HEK293 (cell line): ENCODE results near the gene DHRS3.

Source experiments
- CTCF ChIA-PET: fragments of 350-600 bp; formaldehyde crosslinking; extraction: SDS; loops from one replicate; lab custom pipeline; 2021; ENCODE audit warnings: antibody characterized with exemption; lab: Yijun Ruan, JAX
- POLR2A ChIA-PET: fragments of 300-600 bp; formaldehyde crosslinking; extraction: SDS; loops from one replicate; lab custom pipeline; 2020; ENCODE audit warnings: antibody characterized with exemption, inconsistent platforms; lab: Yijun Ruan, JAX
- H3K27ac ChIP-seq: fragments of 200-500 bp; sonication (Bioruptor generic); 2 replicates; pipeline ENCODE4 v1.5.1; 2014; ENCODE audit warnings: low read depth, low read length, control low read depth, inconsistent platforms; ENCODE audit errors: extremely low read depth
- H3K36me3 ChIP-seq, 2 experiments: fragments of 200-500 bp in 1 of 2; sonication (Bioruptor generic) in 1 of 2; 1 replicate in 1 of 2; 2 replicates in 1 of 2; pipeline ENCODE4 v1.5.1; 2014 to 2017; ENCODE audit warnings: inconsistent platforms in 2 of 2, low read length in 2 of 2; ENCODE audit not compliant: control insufficient read depth in 2 of 2, insufficient read depth in 1 of 2
- H3K4me1 ChIP-seq: fragments of 200-500 bp; sonication (Bioruptor generic); 2 replicates; pipeline ENCODE4 v1.5.1; 2014; ENCODE audit warnings: mild to moderate bottlenecking, low read length, inconsistent platforms; ENCODE audit not compliant: control insufficient read depth, insufficient read depth
- H3K4me3 ChIP-seq: 2 replicates; pipeline ENCODE4 v1.5.1; 2011; ENCODE audit warnings: low read depth, mild to moderate bottlenecking, control low read depth, low read length, moderate library complexity
- H3K9me3 ChIP-seq: fragments of 200-500 bp; sonication (Bioruptor generic); 2 replicates; pipeline ENCODE4 v1.5.1; 2014; ENCODE audit warnings: low read depth, low read length, inconsistent platforms; ENCODE audit not compliant: control insufficient read depth, insufficient read depth
- EGR2 ChIP-seq: fragments of 450-650 bp; formaldehyde crosslinking; IDR thresholded peaks from 2 replicates; pipeline ENCODE4 v1.5.1; 2016; ENCODE audit warnings: low read depth, missing biosample characterization, missing genetic modification characterization
- HOXA7 ChIP-seq: sonication (generic); formaldehyde crosslinking; IDR thresholded peaks from 2 replicates; pipeline ENCODE4 v1.8.1; 2022; ENCODE audit warnings: missing genetic modification reagents, borderline replicate concordance
- PRDM2 ChIP-seq: fragments of 450-650 bp; formaldehyde crosslinking; IDR thresholded peaks from 2 replicates; pipeline ENCODE4 v1.5.1; 2016; ENCODE audit warnings: missing biosample characterization, missing genetic modification characterization, borderline replicate concordance
- ZBTB11 ChIP-seq: fragments of 450-650 bp; formaldehyde crosslinking; conservative IDR thresholded peaks from 2 replicates; pipeline ENCODE4 v1.5.1; 2016; ENCODE audit warnings: low read depth, missing biosample characterization, missing genetic modification characterization
- ZEB2 ChIP-seq: fragments of 450-650 bp; formaldehyde crosslinking; IDR thresholded peaks from 2 replicates; pipeline ENCODE4 v1.5.1; 2016; ENCODE audit warnings: missing biosample characterization, missing genetic modification characterization
- ZNF266 ChIP-seq: fragments of 450-650 bp; formaldehyde crosslinking; IDR thresholded peaks from 2 replicates; pipeline ENCODE4 v1.5.1; 2016; ENCODE audit warnings: missing biosample characterization, missing genetic modification characterization, low read depth
- ZNF449 ChIP-seq: fragments of 450-650 bp; formaldehyde crosslinking; IDR thresholded peaks from 2 replicates; pipeline ENCODE4 v1.5.1; 2017; ENCODE audit warnings: missing biosample characterization, mild to moderate bottlenecking, missing genetic modification characterization, moderate library complexity
- ZNF548 ChIP-seq: fragments of 450-650 bp; formaldehyde crosslinking; IDR thresholded peaks from 2 replicates; pipeline ENCODE4 v1.5.1; 2016; ENCODE audit warnings: missing biosample characterization, missing genetic modification characterization
- ZNF707 ChIP-seq: fragments of 450-650 bp; formaldehyde crosslinking; IDR thresholded peaks from 2 replicates; pipeline ENCODE4 v1.5.1; 2016; ENCODE audit warnings: missing biosample characterization, missing genetic modification characterization
- TF ChIP-seq, protein P1 (sequence below): fragments of 450-650 bp; formaldehyde crosslinking; IDR thresholded peaks from 2 replicates; pipeline ENCODE4 v1.5.1; 2016; ENCODE audit warnings: missing biosample characterization, missing genetic modification characterization
- TF ChIP-seq, protein P2 (sequence below): fragments of 450-650 bp; formaldehyde crosslinking; IDR thresholded peaks from 2 replicates; pipeline ENCODE4 v1.5.1; 2016; ENCODE audit warnings: missing biosample characterization, missing genetic modification characterization

DHRS3 gene

DNA sequence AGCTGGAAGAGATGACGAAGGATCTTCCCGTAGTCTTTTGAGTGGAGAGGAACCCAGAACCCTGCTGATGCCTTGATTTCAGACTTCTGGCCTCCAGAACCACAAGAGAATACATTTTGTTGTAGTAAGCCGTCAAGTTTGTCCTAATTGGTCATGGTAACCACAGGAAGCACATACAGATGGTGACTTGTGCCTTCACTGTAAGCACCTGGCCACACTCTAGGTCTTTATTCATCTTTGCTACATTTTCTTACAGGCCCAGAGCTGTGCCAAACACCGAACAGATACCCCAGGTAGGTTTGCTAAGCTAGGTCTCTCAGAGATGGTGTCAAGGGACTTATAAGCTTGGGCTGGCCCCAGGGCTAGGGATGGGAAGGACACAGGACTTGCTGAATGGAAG is 4.8 kb downstream of the DHRS3 start:
- Histone ChIP-seq H3K4me1 (peaks cover 4% of the 10 kb centered on the region; the same call in 1 of the 2 replicates), H3K27ac (no peak overlapping the region), H3K4me3 (no peak overlapping the region), H3K36me3 (peaks cover 0 to 20% of the 10 kb centered on the region in 2 experiments; a peak in 1 of 3 replicates), H3K9me3 (no peaks in the 10 kb centered on the region)
- ChIA-PET CTCF (interaction anchor here (0.6 to 2.4 kb wide), 2 partner anchors 12 to 383 kb away, joined by 3 to 6 read pairs; no protein-coding TSS in a partner anchor), POLR2A (interaction anchor here (0.6 kb wide), 1 partner anchor 1578 kb away, joined by 5 read pairs; no protein-coding TSS in a partner anchor)
- TF ChIP-seq ZEB2 (tag by site-specific recombination) (no peak), ZNF449 (tag by site-specific recombination) (no peak), EGR2 (tag by site-specific recombination) (no peak), ZBTB11 (no peak), ZNF548 (tag by site-specific recombination) (no peak), HOXA7 (CRISPR knock-in tag) (no peak), ZNF707 (no peak), ZNF266 (tag by site-specific recombination) (no peak), PRDM2 (no peak)
- TF ChIP-seq, protein P1, sequence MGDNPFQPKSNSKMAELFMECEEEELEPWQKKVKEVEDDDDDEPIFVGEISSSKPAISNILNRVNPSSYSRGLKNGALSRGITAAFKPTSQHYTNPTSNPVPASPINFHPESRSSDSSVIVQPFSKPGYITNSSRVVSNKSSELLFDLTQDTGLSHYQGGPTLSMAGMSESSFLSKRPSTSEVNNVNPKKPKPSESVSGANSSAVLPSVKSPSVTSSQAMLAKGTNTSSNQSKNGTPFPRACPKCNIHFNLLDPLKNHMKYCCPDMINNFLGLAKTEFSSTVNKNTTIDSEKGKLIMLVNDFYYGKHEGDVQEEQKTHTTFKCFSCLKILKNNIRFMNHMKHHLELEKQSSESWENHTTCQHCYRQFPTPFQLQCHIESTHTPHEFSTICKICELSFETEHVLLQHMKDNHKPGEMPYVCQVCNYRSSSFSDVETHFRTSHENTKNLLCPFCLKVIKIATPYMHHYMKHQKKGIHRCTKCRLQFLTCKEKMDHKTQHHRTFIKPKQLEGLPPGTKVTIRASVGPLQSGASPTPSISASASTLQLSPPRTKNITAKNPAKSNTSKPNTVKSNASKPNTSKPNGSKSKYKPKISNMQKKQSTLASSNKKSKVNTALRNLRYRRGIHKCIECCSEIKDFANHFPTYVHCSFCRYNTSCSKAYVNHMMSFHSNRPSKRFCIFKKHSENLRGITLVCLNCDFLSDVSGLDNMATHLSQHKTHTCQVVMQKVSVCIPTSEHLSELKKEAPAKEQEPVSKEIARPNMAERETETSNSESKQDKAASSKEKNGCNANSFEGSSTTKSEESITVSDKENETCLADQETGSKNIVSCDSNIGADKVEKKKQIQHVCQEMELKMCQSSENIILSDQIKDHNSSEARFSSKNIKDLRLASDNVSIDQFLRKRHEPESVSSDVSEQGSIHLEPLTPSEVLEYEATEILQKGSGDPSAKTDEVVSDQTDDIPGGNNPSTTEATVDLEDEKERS (tag by site-specific recombination): no peak
- TF ChIP-seq, protein P2, sequence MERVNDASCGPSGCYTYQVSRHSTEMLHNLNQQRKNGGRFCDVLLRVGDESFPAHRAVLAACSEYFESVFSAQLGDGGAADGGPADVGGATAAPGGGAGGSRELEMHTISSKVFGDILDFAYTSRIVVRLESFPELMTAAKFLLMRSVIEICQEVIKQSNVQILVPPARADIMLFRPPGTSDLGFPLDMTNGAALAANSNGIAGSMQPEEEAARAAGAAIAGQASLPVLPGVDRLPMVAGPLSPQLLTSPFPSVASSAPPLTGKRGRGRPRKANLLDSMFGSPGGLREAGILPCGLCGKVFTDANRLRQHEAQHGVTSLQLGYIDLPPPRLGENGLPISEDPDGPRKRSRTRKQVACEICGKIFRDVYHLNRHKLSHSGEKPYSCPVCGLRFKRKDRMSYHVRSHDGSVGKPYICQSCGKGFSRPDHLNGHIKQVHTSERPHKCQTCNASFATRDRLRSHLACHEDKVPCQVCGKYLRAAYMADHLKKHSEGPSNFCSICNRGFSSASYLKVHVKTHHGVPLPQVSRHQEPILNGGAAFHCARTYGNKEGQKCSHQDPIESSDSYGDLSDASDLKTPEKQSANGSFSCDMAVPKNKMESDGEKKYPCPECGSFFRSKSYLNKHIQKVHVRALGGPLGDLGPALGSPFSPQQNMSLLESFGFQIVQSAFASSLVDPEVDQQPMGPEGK (tag by site-specific recombination): no peak
